H1 (cell line): ENCODE results near the gene CCNY. TPM values are rescaled to one million over a fixed set of nuclear protein-coding genes. Genes with fewer than 3 reads are reported as not detected.

ENCODE experiments used
- CTCF ChIA-PET: fragments of 300-600 bp; sonication (Branson Sonifier 250); formaldehyde crosslinking; loops from one replicate; lab custom pipeline; 2021; ENCODE audit not compliant: partially characterized antibody; lab: Charles Lee
- POLR2A ChIA-PET: fragments of 300-600 bp; sonication (Branson Sonifier 250); formaldehyde crosslinking; loops from one replicate; lab custom pipeline; 2021; ENCODE audit warnings: inconsistent platforms; ENCODE audit not compliant: partially characterized antibody; lab: Charles Lee
- DNase-seq, 2 experiments: peaks; one replicate each; pipeline versions ENCODE4 v3.0.0 to v3.0.0-alpha.2; 2010 to 2022; ENCODE audit warnings: low spot score in 2 of 2, low read depth in 1 of 2, mixed read lengths in 1 of 2
- FAIRE-seq: peaks from 2 replicates; lab custom pipeline; 2011; peaks lifted over from hg19 to GRCh38; lab: Jason Lieb, UNC
- H2AFZ ChIP-seq: 2 replicates; pipeline ENCODE4 v1.8.1; 2012; ENCODE audit warnings: low read length, inconsistent platforms
- H2AK5ac ChIP-seq: 2 replicates; pipeline ENCODE4 v1.6.1; 2013; ENCODE audit warnings: low read depth, low read length
- H2BK120ac ChIP-seq: replicated peaks from 2 replicates; pipeline ENCODE3; 2013; ENCODE audit warnings: low read depth, low read length, inconsistent platforms
- H2BK12ac ChIP-seq: 2 replicates; pipeline ENCODE4 v1.6.1; 2013; ENCODE audit warnings: low read depth, low read length
- H2BK15ac ChIP-seq: 2 replicates; pipeline ENCODE4 v1.6.1; 2013; ENCODE audit warnings: low read length
- H2BK20ac ChIP-seq: 2 replicates; pipeline ENCODE4 v1.6.1; 2013; ENCODE audit warnings: low read length
- H2BK5ac ChIP-seq: 2 replicates; pipeline ENCODE4 v1.6.1; 2013; ENCODE audit warnings: low read depth, low read length
- H3K14ac ChIP-seq: 2 replicates; pipeline ENCODE4 v1.6.1; 2013; ENCODE audit warnings: inconsistent platforms; ENCODE audit not compliant: insufficient read length
- H3K18ac ChIP-seq: 2 replicates; pipeline ENCODE4 v1.6.1; 2013; ENCODE audit warnings: low read length; ENCODE audit errors: extremely low read depth
- H3K23ac ChIP-seq: 2 replicates; pipeline ENCODE4 v1.6.1; 2013; ENCODE audit warnings: inconsistent platforms; ENCODE audit not compliant: insufficient read length
- H3K23me2 ChIP-seq: 2 replicates; pipeline ENCODE4 v1.6.1; 2013; ENCODE audit warnings: low read depth, low read length
- H3K27ac ChIP-seq: 2 replicates; pipeline ENCODE4 v1.6.1; 2011; ENCODE audit warnings: low read depth, low read length, inconsistent platforms
- H3K27me3 ChIP-seq, 4 experiments: replicated peaks in 1 of 4; 1 replicate in 1 of 4; 2 replicates in 3 of 4; pipeline versions ENCODE4 v1.6.1 to v1.8.1; 2011 to 2013; ENCODE audit warnings: low read length in 3 of 4, mild to moderate bottlenecking in 3 of 4, inconsistent platforms in 2 of 4, mixed read lengths in 2 of 4, moderate library complexity in 1 of 4; ENCODE audit not compliant: control insufficient read depth in 3 of 4, insufficient read depth in 3 of 4; ENCODE audit errors: extremely low read depth in 1 of 4
- H3K36me3 ChIP-seq, 4 experiments: 2 replicates each; pipeline versions ENCODE4 v1.6.1 to v1.8.1; 2011 to 2013; ENCODE audit warnings: mild to moderate bottlenecking in 4 of 4, low read length in 3 of 4, moderate library complexity in 2 of 4, control low read depth in 1 of 4, inconsistent platforms in 1 of 4; ENCODE audit not compliant: insufficient read depth in 4 of 4, control insufficient read depth in 2 of 4
- H3K4ac ChIP-seq: replicated peaks from 2 replicates; pipeline ENCODE3; 2013; ENCODE audit warnings: low read length, low read depth, mixed read lengths, inconsistent platforms; ENCODE audit not compliant: insufficient read length
- H3K4me1 ChIP-seq, 4 experiments: replicated peaks in 1 of 4; 1 replicate in 1 of 4; 2 replicates in 3 of 4; pipeline versions ENCODE4 v1.6.1 to v1.8.1; 2011 to 2013; ENCODE audit warnings: low read length in 3 of 4, inconsistent platforms in 2 of 4, mixed read lengths in 1 of 4; ENCODE audit not compliant: insufficient read depth in 4 of 4, control insufficient read depth in 3 of 4
- H3K4me2 ChIP-seq, 2 experiments: 2 replicates each; pipeline versions ENCODE4 v1.6.1 to v1.8.1; 2011 to 2013; ENCODE audit warnings: low read depth in 2 of 2, low read length in 2 of 2, control low read depth in 1 of 2, inconsistent platforms in 1 of 2, mild to moderate bottlenecking in 1 of 2; ENCODE audit not compliant: insufficient read depth in 1 of 2
- H3K4me3 ChIP-seq, 4 experiments: fragments of 200-600, 300-600 bp in 1 of 4; sonication (generic), shearing (Covaris generic), sonication (Bioruptor Twin) in 1 of 4; 2 replicates each; pipeline versions ENCODE4 v1.5.1 to v1.8.1; 2011 to 2016; ENCODE audit warnings: low read length in 4 of 4, low read depth in 3 of 4, control low read depth in 2 of 4, inconsistent platforms in 2 of 4, mild to moderate bottlenecking in 2 of 4, mixed read lengths in 1 of 4, moderate library complexity in 1 of 4; ENCODE audit not compliant: insufficient read depth in 2 of 4; ENCODE audit errors: extremely low read depth in 1 of 4
- H3K56ac ChIP-seq: replicated peaks from 2 replicates; pipeline ENCODE3; 2013; ENCODE audit warnings: low read depth, mild to moderate bottlenecking, mixed read lengths, low read length, inconsistent platforms; ENCODE audit not compliant: insufficient read length
- H3K79me1 ChIP-seq: 2 replicates; pipeline ENCODE4 v1.6.1; 2013; ENCODE audit warnings: low read depth, low read length, control low read depth
- H3K79me2 ChIP-seq, 2 experiments: 2 replicates each; pipeline versions ENCODE4 v1.6.1 to v1.8.1; 2012 to 2013; ENCODE audit warnings: low read length in 2 of 2, mild to moderate bottlenecking in 2 of 2, inconsistent platforms in 1 of 2; ENCODE audit not compliant: insufficient read depth in 2 of 2, control insufficient read depth in 1 of 2
- H3K9ac ChIP-seq, 4 experiments: replicated peaks in 1 of 4; 1 replicate in 1 of 4; 2 replicates in 3 of 4; pipeline versions ENCODE4 v1.6.1 to v1.8.1; 2011 to 2013; ENCODE audit warnings: low read depth in 3 of 4, low read length in 3 of 4, control low read depth in 2 of 4, mild to moderate bottlenecking in 2 of 4, moderate library complexity in 2 of 4, inconsistent platforms in 1 of 4; ENCODE audit errors: extremely low read depth in 1 of 4
- H3K9me3 ChIP-seq, 2 experiments: 2 replicates each; pipeline versions ENCODE4 v1.6.1 to v1.8.1; 2012 to 2013; ENCODE audit warnings: mild to moderate bottlenecking in 2 of 2, moderate library complexity in 2 of 2, control low read depth in 1 of 2, inconsistent platforms in 1 of 2, low read depth in 1 of 2, low read length in 1 of 2, mixed read lengths in 1 of 2; ENCODE audit not compliant: insufficient read depth in 2 of 2
- H4K20me1 ChIP-seq, 2 experiments: replicated peaks in 1 of 2; 2 replicates each; pipeline versions ENCODE3 to v1.8.1; 2011 to 2013; ENCODE audit warnings: inconsistent platforms in 2 of 2, low read length in 2 of 2, mild to moderate bottlenecking in 1 of 2; ENCODE audit not compliant: insufficient read depth in 2 of 2, control insufficient read depth in 1 of 2
- H4K5ac ChIP-seq: 2 replicates; pipeline ENCODE4 v1.6.1; 2013; ENCODE audit warnings: low read length, low read depth, mixed read lengths, inconsistent platforms; ENCODE audit not compliant: insufficient read length
- H4K8ac ChIP-seq: 2 replicates; pipeline ENCODE4 v1.8.0; 2013; ENCODE audit warnings: mild to moderate bottlenecking, moderate library complexity, low read length, inconsistent platforms; ENCODE audit not compliant: insufficient read depth; ENCODE audit errors: extremely low read depth
- H4K91ac ChIP-seq: replicated peaks from 2 replicates; pipeline ENCODE3; 2013; ENCODE audit warnings: low read length, mixed read lengths, inconsistent platforms; ENCODE audit not compliant: insufficient read length
- ASH2L ChIP-seq: fragments of 200-600, 300-600 bp; sonication (generic); IDR thresholded peaks from one replicate; pipeline ENCODE4 v1.7.1; 2017; ENCODE audit warnings: low read length
- CEBPB ChIP-seq: IDR thresholded peaks from 2 replicates; pipeline ENCODE4 v1.6.1; 2012; ENCODE audit warnings: low read depth, low read length
- EP300 ChIP-seq, 2 experiments: IDR thresholded peaks; 1 replicate in 1 of 2; 2 replicates in 1 of 2; pipeline ENCODE4 v1.6.1; 2011 to 2012; ENCODE audit warnings: low read depth in 2 of 2, low read length in 2 of 2, mild to moderate bottlenecking in 2 of 2, borderline replicate concordance in 1 of 2, inconsistent platforms in 1 of 2, moderate library complexity in 1 of 2
- EZH2 ChIP-seq: fragments of 200-600 bp; sonication (generic); IDR thresholded peaks from 2 replicates; pipeline ENCODE4 v1.7.1; 2012; ENCODE audit warnings: low read depth, mild to moderate bottlenecking, moderate library complexity, low read length, inconsistent platforms; ENCODE audit not compliant: severe bottlenecking
- GABPA ChIP-seq: IDR thresholded peaks from 2 replicates; pipeline ENCODE4 v1.6.1; 2011; ENCODE audit warnings: mild to moderate bottlenecking, low read length, moderate library complexity, borderline replicate concordance; ENCODE audit not compliant: insufficient read depth
- NRF1 ChIP-seq: IDR thresholded peaks from 2 replicates; pipeline ENCODE4 v1.6.1; 2011; ENCODE audit warnings: mild to moderate bottlenecking, low read depth, low read length, improper control_type of control experiment
- RBBP5 ChIP-seq: IDR thresholded peaks from 2 replicates; pipeline ENCODE4 v1.7.1; 2012; ENCODE audit warnings: low read depth, mild to moderate bottlenecking, inconsistent platforms, low read length, moderate library complexity, borderline replicate concordance
- SP2 ChIP-seq: IDR thresholded peaks from 2 replicates; pipeline ENCODE4 v1.6.1; 2012; ENCODE audit warnings: mild to moderate bottlenecking, low read length, inconsistent platforms
- SUZ12 ChIP-seq: fragments of 200-600 bp; sonication (generic); IDR thresholded peaks from 2 replicates; pipeline ENCODE4 v1.6.1; 2012; ENCODE audit warnings: mild to moderate bottlenecking, inconsistent platforms, low read length, moderate library complexity, mixed read lengths
- TAF1 ChIP-seq: IDR thresholded peaks from 2 replicates; pipeline ENCODE4 v1.6.1; 2011; ENCODE audit warnings: mild to moderate bottlenecking, low read depth, low read length
- WGBS, 2 experiments: shearing (Covaris generic) in 1 of 2; methylation state at CpG; one replicate each; pipeline versions ENCODE4 v1.1.6 to v1.1.7; 2013 to 2015; ENCODE audit warnings: low lambda C conversion rate in 2 of 2, mixed read lengths in 2 of 2, inconsistent platforms in 1 of 2, low coverage in 1 of 2, missing lambda C conversion rate in 1 of 2; ENCODE audit not compliant: insufficient replicate concordance in 2 of 2, insufficient coverage in 1 of 2, insufficient read length in 1 of 2; ENCODE audit errors: extremely low coverage in 1 of 2, missing lambda C conversion rate in 1 of 2; 5-methylcytosine and 5-hydroxymethylcytosine counted together
- polyA plus RNA-seq, 7 experiments: library from polyadenylated mRNA; depleted of rRNA in 3 of 7; stranded (reverse) in 5 of 7; unstranded in 2 of 7; fragments of >200 nt in 5 of 7; fragments of 200-250 nt in 2 of 7; gene quantifications; 1 replicate in 5 of 7; 2 replicates in 1 of 7; 4 replicates in 1 of 7; pipeline versions ENCODE4 v1.2.1 to v1.2.3, GENCODE V29; 2011 to 2013; ENCODE audit warnings: missing spikeins in 2 of 7, mixed read lengths in 2 of 7
- total RNA-seq: library from RNA; stranded (reverse); fragmentation: NEBNext Ultra II Directional; extraction: Animal tissue kit (Norgen Biotek cat#: 25700); gene quantifications from 2 replicates; pipeline ENCODE4 v1.2.1, GENCODE V29; 2021
- TF ChIP-seq, protein P1 (sequence below): IDR thresholded peaks from 2 replicates; pipeline ENCODE4 v1.6.1; 2012; ENCODE audit warnings: inconsistent platforms

The CCNY gene
- total and polyA plus RNA-seq, 2 of the 8 experiments (the other 6 are each of a cell fraction or from before 2014, with no cell fraction given) = 25.3 to 68.2 TPM

- Histone ChIP-seq H3K56ac (no peak overlapping the region), H2AFZ (no peak overlapping the region), H4K20me1 (no peaks in the 10 kb centered on the region), H2AK5ac (no peak overlapping the region), H3K27ac (no peak overlapping the region), H4K91ac (no peak overlapping the region), H2BK120ac (no peak overlapping the region), H2BK5ac (no peak overlapping the region), H3K27me3 (no peaks in the 10 kb centered on the region), H2BK15ac (no peak overlapping the region), H3K36me3 (peaks cover 0 to 17% (median 5%) of the 10 kb centered on the region in 4 experiments; a peak in 7 of 8 replicates), H3K23ac (no peak overlapping the region), H3K4ac (no peak overlapping the region), H3K18ac (no peak overlapping the region), H3K23me2 (no peaks in the 10 kb centered on the region), H3K4me1 (no peaks in the 10 kb centered on the region), H3K4me2 (no peak overlapping the region), H2BK12ac (no peak overlapping the region), H3K14ac (no peak overlapping the region), H3K9me3 (peaks cover 2 to 6% of the 10 kb centered on the region in 2 experiments; a peak in 1 of 4 replicates), H3K79me1 (no peaks in the 10 kb centered on the region), H4K8ac (no peak overlapping the region), H3K4me3 (no peak overlapping the region), H3K79me2 (no peaks in the 10 kb centered on the region), H4K5ac (no peak overlapping the region), H3K9ac (no peak overlapping the region), H2BK20ac (no peak overlapping the region)
- DNase-seq (no peak), FAIRE-seq (no peak)
- ChIA-PET CTCF (interaction anchor here (0.8 kb wide), 1 partner anchor 38 kb away, joined by 3 read pairs; no protein-coding TSS in a partner anchor), POLR2A (no interaction called here)
- WGBS, 2 experiments = 88% methylated on average over 4 of the region's 4 CpGs; no CpG with 5 or more reads in 1 of the 2 experiments
- TF ChIP-seq SUZ12 = no peak
- TF ChIP-seq EP300 (IDR thresholded peaks at IDR 0.05; ENCODE audit: borderline replicate concordance in 1 of 2, low read depth in 2 of 2, low read length in 2 of 2) = no peak
- TF ChIP-seq TAF1 = no peak
- TF ChIP-seq ASH2L = no peak
- TF ChIP-seq, protein P1, sequence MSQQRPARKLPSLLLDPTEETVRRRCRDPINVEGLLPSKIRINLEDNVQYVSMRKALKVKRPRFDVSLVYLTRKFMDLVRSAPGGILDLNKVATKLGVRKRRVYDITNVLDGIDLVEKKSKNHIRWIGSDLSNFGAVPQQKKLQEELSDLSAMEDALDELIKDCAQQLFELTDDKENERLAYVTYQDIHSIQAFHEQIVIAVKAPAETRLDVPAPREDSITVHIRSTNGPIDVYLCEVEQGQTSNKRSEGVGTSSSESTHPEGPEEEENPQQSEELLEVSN = no peak
- no peak for TF ChIP-seq EZH2
- no peak for TF ChIP-seq SP2
- TF ChIP-seq RBBP5 = no peak
- TF ChIP-seq CEBPB = no peak
- TF ChIP-seq GABPA = no peak
- TF ChIP-seq NRF1 = no peak
Observed at GRCh38 chr10:35536789-35537188, 200.5 kb downstream of the CCNY start.
